Stimulated activated CD4-positive, alpha-beta T cell treated with anti-CD3 and anti-CD28 coated beads, Interleukin-1b, Interleukin-23, amount 100 ng/mL, for 1 hour (primary cell): Measurements from ENCODE around the gene AKR1D1.
"Not testable (repeated sequence)": the region's sequence is repeated elsewhere in the genome, so short reads cannot be mapped to it uniquely, and the experiment has no call there.

Experiments used
- DNase-seq, 2 donors: peaks; one replicate each; pipeline ENCODE4 v3.0.0-alpha.2; 2020; ENCODE audit warnings: low read depth in 2 of 2

Gene AKR1D1

GRCh38 chr7:138074121-138074520 lies 2.1 kb upstream of the AKR1D1 start:
- DNase-seq: no peak

GRCh38 chr7:138074540-138074939 lies 1.7 kb upstream of the AKR1D1 start:
- DNase-seq: no peak

GRCh38 chr7:138075350-138075749 lies 909 bp upstream of the AKR1D1 start:
- no peak for DNase-seq

- DNase-seq: not testable (repeated sequence)
These were observed 473 bp upstream of the AKR1D1 start for GRCh38 chr7:138075786-138076185.

DNA sequence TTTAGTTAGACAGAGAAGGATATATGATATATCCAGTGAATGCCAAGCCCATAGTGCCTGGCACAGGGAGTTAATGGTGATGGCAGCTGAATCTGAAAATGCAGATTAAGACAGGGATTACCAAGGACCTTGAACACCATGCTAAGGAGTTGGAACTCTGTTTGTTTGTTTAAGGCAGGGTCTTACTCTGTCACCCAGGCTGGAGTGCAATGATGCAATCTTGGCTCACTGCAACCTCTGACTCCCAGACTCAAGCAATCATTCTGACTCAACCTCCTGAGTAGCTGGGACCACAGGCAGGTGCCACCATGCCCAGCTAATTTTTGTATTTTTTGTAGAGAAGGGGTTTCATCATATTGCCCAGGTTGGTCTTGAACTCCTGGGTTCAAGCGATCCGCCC lies 1.6 kb downstream of the AKR1D1 start:
- no peak for DNase-seq

- no peak for DNase-seq
These were observed 2.9 kb downstream of the AKR1D1 start for GRCh38 chr7:138079137-138079536.

GRCh38 chr7:138081868-138082267 lies 5.6 kb downstream of the AKR1D1 start:
- DNase-seq: no peak

- no peak for DNase-seq
These were observed 7.6 kb downstream of the AKR1D1 start for GRCh38 chr7:138083859-138084258.

DNA sequence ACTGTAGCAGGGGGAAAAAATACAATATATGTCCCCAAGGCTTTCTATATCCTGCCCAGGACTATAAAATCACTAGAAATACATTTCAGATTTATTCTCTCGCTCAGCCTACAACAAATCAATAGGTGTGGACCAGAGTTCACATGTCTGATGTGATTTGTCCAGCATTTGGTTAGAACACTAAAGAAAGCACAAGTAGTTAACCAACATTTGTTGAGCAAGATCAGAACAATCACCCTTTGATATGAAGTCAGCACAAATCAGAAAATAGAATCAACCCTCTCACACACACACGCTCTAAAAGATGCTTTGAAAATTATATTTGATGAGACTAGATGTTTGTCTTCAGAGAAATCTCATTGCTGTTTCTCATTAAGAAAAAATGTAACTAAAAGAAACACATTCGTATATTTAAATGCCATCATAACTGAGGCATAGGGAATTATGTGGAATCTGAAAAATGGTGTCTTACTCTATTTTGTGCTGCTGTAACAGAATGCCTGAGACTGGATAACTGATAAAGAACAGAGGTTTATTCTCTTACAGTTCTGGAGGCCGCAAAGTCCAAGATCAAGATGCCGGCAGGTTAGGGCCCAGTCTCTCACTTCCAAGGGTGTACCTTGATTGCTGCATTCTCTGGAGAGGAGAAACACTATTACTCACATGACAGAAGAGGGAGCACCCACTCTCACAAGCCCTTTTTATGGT lies 10.5 kb downstream of the AKR1D1 start:
- no peak for DNase-seq

GRCh38 chr7:138089080-138089901 lies 13.0 kb downstream of the AKR1D1 start:
- DNase-seq: no peak

GRCh38 chr7:138091032-138091431 lies 14.8 kb downstream of the AKR1D1 start:
- DNase-seq: no peak

GRCh38 chr7:138091840-138092239 lies 15.6 kb downstream of the AKR1D1 start:
- DNase-seq: not testable (repeated sequence)

DNA sequence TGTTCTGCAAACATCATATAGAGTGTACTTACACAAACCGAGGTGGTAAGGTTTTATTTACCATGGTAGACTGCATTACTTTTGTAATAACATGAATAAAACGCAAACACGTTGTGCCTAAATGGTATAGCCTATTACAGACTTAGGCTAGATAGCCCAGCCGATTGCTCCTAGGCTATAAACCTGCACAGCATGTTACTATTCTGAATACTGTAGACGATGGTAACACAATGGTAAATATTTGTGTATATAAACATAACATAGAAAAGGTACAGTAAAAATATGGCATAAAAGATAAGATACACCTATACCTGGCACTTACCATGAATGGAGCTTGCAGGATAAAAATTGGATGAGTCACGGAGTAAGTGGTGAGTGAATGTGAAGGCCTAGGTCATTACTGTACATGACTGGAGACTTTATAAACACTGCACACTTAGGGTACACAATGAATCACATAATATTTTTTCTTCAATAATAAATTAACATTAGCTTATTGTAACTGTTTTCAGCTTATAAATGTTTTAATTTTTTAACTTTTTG lies 16.3 kb downstream of the AKR1D1 start:
- no peak for DNase-seq

DNA sequence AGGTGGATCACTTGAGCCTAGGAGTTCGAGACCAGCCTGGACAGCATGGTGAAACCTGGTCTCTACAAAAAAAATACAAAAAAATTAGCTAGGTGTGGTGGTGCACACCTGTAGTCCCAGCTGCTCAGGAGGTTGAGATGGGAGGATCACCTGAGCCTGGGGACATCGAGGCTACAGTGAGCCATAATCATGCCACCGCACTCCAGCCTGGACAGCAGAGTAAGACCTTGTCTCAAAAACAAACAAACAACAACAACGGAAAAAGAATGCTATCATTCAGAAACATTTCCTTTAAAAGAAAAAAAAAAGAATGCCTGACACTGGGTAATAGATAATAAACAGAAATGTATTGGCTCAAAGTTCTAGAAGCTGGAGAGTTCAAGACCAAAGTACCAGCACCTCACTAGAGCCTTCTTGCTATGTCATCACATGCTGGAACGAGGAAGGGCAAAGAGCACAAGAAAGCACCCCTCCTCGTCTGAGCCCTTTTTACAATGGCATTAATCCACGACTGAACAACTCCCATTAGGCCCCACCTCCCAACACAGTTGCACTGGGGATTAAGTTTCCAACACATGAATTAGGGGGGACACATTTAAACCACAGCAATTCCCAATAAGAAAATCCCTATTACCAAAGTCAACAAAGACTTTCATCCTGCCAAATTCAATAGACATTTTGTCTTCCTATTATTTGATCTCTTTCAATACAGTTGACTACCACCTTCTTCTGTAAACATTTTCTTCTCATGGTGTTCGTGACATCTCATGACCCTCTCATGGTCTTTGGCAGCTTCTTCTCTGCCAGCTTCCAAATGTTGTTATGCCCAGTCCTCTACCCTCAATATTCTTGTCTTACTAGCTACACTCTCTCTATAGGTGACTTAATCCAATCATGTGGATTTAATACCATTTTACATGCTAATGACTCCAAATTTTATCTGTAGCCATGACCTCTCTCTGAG lies 20.0 kb downstream of the AKR1D1 start:
- no peak for DNase-seq

- no peak for DNase-seq
These were observed 20.9 kb downstream of the AKR1D1 start for GRCh38 chr7:138097064-138097741.

- DNase-seq: no peak
These were observed 23.6 kb downstream of the AKR1D1 start for GRCh38 chr7:138099813-138100212.

GRCh38 chr7:138105221-138105620 lies 29.0 kb downstream of the AKR1D1 start:
- DNase-seq: no peak

GRCh38 chr7:138115047-138115446 lies 38.8 kb downstream of the AKR1D1 start:
- no peak for DNase-seq

DNA sequence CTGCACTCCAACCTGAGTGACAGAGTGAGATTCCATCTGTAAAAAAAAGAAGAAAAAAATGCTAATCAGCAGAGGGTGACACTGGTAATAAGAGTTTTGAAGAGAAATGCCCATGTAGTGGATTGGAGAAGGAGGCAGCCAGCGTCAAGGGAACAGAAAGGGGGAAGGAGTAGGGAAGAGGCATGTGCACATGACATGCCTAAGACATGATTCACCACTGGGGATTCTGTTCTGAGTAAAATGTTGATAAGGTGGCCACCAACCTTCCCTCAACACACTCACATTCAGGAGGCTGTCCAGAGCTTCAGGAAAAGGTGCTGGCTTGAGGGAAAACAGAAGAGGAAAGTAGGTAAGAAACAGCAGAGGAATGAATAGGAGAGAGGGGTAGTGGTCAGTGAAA lies 39.9 kb downstream of the AKR1D1 start:
- DNase-seq: no peak

DNA sequence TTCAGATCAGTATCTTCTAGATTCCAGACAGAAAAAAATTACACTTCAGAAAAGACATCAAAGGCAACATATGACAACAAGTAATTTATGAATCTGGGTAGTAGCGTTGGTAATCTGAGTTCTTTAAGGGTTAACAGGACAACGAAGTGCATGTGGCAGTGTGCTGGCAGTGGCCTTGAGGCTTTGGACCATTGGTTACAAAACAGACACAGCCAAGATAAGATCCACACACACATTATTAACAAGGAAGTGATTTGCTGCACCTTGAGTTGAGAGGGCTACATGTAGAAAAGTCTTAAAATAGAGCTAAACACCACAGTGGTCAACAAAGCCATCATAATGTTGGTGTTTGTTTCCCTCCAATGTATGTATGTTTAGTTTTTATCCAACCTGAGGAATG lies 40.6 kb downstream of the AKR1D1 start:
- DNase-seq: no peak

DNA sequence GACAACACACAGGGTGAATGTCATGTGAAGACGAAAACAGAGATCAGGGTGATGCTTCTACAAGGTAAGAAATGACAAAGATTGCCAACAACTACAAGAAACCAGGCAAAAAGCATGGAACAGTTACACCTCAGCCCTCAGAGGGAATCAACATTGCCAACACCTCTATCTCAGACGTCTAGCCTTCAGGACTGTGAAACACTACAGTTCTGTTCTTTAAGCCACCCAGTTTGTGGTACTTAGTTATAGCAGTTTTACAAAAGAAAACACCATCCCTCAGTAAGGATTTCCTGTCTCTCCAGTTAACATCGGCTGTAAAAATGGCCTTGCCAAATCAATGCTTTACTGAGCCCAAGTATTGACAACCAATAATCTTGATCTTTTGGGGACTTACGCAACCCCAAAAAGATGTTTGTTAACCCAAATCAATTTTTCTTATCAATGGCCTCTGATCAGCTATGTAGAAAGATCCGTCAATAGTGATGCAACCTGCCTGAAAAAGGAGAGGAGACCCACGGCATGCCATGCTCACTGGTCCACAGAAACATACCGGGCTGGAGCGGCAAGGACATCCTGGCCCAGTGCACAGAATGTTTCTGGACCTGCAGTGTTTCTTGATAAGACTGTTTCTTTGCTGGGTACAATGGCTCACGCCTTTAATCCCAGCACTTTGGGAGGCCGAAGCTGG lies 44.0 kb downstream of the AKR1D1 start:
- no peak for DNase-seq
